GM12878 (cell line): ENCODE measurements around the gene GPR155. TPM values are rescaled to one million over a fixed set of nuclear protein-coding genes. Genes with fewer than 3 reads are reported as not detected.

Experiments
- CREM ChIP-seq: IDR thresholded peaks from 2 replicates; pipeline ENCODE4 v1.6.1; 2014; ENCODE audit warnings: antibody characterized with exemption, low read depth
- DPF2 ChIP-seq: fragments of 450-650 bp; IDR thresholded peaks from 2 replicates; pipeline ENCODE4 v1.6.1; 2017; ENCODE audit warnings: mild to moderate bottlenecking
- MEF2B ChIP-seq: fragments of 450-650 bp; IDR thresholded peaks from 2 replicates; pipeline ENCODE4 v1.6.1; 2018; ENCODE audit warnings: mild to moderate bottlenecking, moderate library complexity; ENCODE audit not compliant: partially characterized antibody, poor library complexity, severe bottlenecking
- MXI1 ChIP-seq: fragments of 150-350 bp; IDR thresholded peaks from 2 replicates; pipeline ENCODE4 v1.6.1; 2011; ENCODE audit warnings: low read depth, mild to moderate bottlenecking, inconsistent platforms, low read length, improper control_type of control experiment
- POU2F2 ChIP-seq: IDR thresholded peaks from 3 replicates; pipeline ENCODE4 v1.6.1; 2011; ENCODE audit warnings: low read depth, mild to moderate bottlenecking, low read length, borderline replicate concordance
- polyA plus RNA-seq, 11 experiments: library from polyadenylated mRNA; depleted of rRNA in 4 of 11; unstranded in 6 of 11; stranded (reverse) in 5 of 11; fragments of >200 nt; fragmentation: Nextera tagmentation in 4 of 11; fragmentation: Illumina TruSeq in 1 of 11; extraction: Ambion mirVana in 4 of 11; extraction: Trizol in 1 of 11; gene quantifications; 1 replicate in 1 of 11; 2 replicates in 10 of 11; pipeline versions ENCODE4 v1.2.1 to v1.2.3, GENCODE V29; 2011 to 2016; ENCODE audit warnings: inconsistent platforms in 2 of 11, missing spikeins in 2 of 11, low read depth in 1 of 11
- total RNA-seq, 4 experiments: library from RNA; depleted of rRNA in 3 of 4; stranded (reverse); fragments of >200 nt in 3 of 4; fragmentation: Illumina TruSeq in 1 of 4; extraction: Trizol in 1 of 4; gene quantifications; 2 replicates each; pipeline versions ENCODE4 v1.2.1 to v1.2.3, GENCODE V29; 2013 to 2021
- TF ChIP-seq, protein P1 (sequence below): fragments of 450-650 bp; IDR thresholded peaks from 2 replicates; pipeline ENCODE4 v1.6.1; 2018; ENCODE audit warnings: borderline replicate concordance, mild to moderate bottlenecking; ENCODE audit not compliant: partially characterized antibody
- TF ChIP-seq, protein P2 (sequence below): fragments of 450-650 bp; formaldehyde crosslinking; IDR thresholded peaks from 2 replicates; pipeline ENCODE4 v1.4.0; 2020; ENCODE audit warnings: mild to moderate bottlenecking, moderate library complexity
- TF ChIP-seq, protein P3 (sequence below): IDR thresholded peaks from 2 replicates; pipeline ENCODE4 v1.6.1; 2012; ENCODE audit warnings: low read length, inconsistent platforms
- TF ChIP-seq, protein P4 (sequence below): fragments of 450-650 bp; formaldehyde crosslinking; IDR thresholded peaks from 2 replicates; pipeline ENCODE4 v1.4.0; 2022; ENCODE audit warnings: mild to moderate bottlenecking, moderate library complexity
- TF ChIP-seq, protein P5 (sequence below): IDR thresholded peaks from 2 replicates; pipeline ENCODE4 v1.6.1; 2012; ENCODE audit warnings: low read depth, low read length, improper control_type of control experiment

GPR155 gene
- total and polyA plus RNA-seq, 10 of the 15 experiments (the other 5 are each of a cell fraction or from before 2014, with no cell fraction given) = 0.53 to 3.0 (median 1.5) TPM

DNA sequence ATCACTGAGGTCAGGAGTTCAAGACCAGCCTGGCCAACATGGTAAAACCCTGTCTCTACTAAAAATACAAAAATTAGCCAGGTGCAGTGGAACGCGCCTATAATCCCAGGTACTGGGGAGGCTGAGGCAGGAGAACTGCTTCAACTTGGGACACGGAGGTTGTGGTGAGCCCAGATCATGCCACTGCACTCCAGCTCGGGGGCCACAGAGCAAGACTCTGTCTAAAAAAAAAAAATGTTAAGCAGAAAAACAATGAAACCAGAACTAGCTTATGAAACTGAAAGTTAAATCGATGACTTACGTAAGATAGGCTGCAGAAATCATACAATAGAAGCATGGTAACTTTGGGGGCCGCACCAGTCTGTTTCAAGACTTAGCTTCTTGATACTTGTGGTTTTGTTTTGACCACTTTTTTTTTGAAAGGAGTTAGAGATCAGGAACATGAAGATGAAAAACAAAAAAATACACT, 6.2 kb upstream of the GPR155 start (continued):
- TF ChIP-seq, protein P1, sequence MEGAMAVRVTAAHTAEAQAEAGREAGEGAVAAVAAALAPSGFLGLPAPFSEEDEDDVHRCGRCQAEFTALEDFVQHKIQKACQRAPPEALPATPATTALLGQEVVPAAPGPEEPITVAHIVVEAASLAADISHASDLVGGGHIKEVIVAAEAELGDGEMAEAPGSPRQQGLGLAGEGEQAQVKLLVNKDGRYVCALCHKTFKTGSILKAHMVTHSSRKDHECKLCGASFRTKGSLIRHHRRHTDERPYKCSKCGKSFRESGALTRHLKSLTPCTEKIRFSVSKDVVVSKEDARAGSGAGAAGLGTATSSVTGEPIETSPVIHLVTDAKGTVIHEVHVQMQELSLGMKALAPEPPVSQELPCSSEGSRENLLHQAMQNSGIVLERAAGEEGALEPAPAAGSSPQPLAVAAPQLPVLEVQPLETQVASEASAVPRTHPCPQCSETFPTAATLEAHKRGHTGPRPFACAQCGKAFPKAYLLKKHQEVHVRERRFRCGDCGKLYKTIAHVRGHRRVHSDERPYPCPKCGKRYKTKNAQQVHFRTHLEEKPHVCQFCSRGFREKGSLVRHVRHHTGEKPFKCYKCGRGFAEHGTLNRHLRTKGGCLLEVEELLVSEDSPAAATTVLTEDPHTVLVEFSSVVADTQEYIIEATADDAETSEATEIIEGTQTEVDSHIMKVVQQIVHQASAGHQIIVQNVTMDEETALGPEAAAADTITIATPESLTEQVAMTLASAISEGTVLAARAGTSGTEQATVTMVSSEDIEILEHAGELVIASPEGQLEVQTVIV = no peak
- TF ChIP-seq MXI1 = peak; percentile 49; the same call in 1 of the 2 replicates
- peak; percentile 32 for TF ChIP-seq MEF2B
- TF ChIP-seq CREM = peak; percentile 56; the same call in 1 of the 2 replicates
- TF ChIP-seq, protein P2, sequence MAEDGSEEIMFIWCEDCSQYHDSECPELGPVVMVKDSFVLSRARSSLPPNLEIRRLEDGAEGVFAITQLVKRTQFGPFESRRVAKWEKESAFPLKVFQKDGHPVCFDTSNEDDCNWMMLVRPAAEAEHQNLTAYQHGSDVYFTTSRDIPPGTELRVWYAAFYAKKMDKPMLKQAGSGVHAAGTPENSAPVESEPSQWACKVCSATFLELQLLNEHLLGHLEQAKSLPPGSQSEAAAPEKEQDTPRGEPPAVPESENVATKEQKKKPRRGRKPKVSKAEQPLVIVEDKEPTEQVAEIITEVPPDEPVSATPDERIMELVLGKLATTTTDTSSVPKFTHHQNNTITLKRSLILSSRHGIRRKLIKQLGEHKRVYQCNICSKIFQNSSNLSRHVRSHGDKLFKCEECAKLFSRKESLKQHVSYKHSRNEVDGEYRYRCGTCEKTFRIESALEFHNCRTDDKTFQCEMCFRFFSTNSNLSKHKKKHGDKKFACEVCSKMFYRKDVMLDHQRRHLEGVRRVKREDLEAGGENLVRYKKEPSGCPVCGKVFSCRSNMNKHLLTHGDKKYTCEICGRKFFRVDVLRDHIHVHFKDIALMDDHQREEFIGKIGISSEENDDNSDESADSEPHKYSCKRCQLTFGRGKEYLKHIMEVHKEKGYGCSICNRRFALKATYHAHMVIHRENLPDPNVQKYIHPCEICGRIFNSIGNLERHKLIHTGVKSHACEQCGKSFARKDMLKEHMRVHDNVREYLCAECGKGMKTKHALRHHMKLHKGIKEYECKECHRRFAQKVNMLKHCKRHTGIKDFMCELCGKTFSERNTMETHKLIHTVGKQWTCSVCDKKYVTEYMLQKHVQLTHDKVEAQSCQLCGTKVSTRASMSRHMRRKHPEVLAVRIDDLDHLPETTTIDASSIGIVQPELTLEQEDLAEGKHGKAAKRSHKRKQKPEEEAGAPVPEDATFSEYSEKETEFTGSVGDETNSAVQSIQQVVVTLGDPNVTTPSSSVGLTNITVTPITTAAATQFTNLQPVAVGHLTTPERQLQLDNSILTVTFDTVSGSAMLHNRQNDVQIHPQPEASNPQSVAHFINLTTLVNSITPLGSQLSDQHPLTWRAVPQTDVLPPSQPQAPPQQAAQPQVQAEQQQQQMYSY = no peak
- TF ChIP-seq, protein P3, sequence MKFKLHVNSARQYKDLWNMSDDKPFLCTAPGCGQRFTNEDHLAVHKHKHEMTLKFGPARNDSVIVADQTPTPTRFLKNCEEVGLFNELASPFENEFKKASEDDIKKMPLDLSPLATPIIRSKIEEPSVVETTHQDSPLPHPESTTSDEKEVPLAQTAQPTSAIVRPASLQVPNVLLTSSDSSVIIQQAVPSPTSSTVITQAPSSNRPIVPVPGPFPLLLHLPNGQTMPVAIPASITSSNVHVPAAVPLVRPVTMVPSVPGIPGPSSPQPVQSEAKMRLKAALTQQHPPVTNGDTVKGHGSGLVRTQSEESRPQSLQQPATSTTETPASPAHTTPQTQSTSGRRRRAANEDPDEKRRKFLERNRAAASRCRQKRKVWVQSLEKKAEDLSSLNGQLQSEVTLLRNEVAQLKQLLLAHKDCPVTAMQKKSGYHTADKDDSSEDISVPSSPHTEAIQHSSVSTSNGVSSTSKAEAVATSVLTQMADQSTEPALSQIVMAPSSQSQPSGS = peak; percentile 59; the same call in 1 of the 2 replicates
- TF ChIP-seq POU2F2 = 0 out of 3 replicates have a peak, but pooled peaks have one; percentile 41
- TF ChIP-seq, protein P4, sequence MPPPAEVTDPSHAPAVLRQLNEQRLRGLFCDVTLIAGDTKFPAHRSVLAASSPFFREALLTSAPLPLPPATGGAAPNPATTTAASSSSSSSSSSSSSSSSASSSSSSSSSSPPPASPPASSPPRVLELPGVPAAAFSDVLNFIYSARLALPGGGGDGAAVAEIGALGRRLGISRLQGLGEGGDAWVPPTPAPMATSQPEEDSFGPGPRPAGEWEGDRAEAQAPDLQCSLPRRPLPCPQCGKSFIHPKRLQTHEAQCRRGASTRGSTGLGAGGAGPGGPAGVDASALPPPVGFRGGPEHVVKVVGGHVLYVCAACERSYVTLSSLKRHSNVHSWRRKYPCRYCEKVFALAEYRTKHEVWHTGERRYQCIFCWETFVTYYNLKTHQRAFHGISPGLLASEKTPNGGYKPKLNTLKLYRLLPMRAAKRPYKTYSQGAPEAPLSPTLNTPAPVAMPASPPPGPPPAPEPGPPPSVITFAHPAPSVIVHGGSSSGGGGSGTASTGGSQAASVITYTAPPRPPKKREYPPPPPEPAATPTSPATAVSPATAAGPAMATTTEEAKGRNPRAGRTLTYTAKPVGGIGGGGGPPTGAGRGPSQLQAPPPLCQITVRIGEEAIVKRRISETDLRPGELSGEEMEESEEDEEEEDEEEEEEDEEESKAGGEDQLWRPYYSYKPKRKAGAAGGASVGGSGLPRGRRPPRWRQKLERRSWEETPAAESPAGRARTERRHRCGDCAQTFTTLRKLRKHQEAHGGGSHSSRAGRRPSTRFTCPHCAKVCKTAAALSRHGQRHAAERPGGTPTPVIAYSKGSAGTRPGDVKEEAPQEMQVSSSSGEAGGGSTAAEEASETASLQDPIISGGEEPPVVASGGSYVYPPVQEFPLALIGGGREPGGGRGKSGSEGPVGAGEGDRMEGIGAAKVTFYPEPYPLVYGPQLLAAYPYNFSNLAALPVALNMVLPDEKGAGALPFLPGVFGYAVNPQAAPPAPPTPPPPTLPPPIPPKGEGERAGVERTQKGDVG (CRISPR knock-in tag) = no peak
- TF ChIP-seq DPF2 = peak; percentile 59; the same call in 1 of the 2 replicates
- TF ChIP-seq, protein P5, sequence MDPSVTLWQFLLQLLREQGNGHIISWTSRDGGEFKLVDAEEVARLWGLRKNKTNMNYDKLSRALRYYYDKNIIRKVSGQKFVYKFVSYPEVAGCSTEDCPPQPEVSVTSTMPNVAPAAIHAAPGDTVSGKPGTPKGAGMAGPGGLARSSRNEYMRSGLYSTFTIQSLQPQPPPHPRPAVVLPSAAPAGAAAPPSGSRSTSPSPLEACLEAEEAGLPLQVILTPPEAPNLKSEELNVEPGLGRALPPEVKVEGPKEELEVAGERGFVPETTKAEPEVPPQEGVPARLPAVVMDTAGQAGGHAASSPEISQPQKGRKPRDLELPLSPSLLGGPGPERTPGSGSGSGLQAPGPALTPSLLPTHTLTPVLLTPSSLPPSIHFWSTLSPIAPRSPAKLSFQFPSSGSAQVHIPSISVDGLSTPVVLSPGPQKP = no peak
